EL (cell line): ENCODE results near the gene RASL11B.
A peak's percentile ranks its signal among the peaks of the same experiment; 100 is the strongest.

ENCODE experiments used
- DNase-seq: peaks from one replicate; pipeline ENCODE4 v3.0.0-alpha.2; 2016

RASL11B gene

GRCh38 chr4:52876069-52876468 is 14.0 kb downstream of the RASL11B start:
- DNase-seq = no peak

GRCh38 chr4:52877036-52877435 is 14.9 kb downstream of the RASL11B start:
- no peak for DNase-seq

GRCh38 chr4:52877694-52878093 is 15.6 kb downstream of the RASL11B start:
- DNase-seq = no peak

- no peak for DNase-seq
These were observed 17.4 kb downstream of the RASL11B start for GRCh38 chr4:52879471-52879870.

- DNase-seq = no peak
These were observed 18.9 kb downstream of the RASL11B start for GRCh38 chr4:52880994-52881393.

GRCh38 chr4:52883183-52883621 is 21.1 kb downstream of the RASL11B start:
- no peak for DNase-seq

- peak; percentile 11 for DNase-seq
These were observed 21.9 kb downstream of the RASL11B start for GRCh38 chr4:52883707-52884669.

GRCh38 chr4:52884994-52885393 is 22.9 kb downstream of the RASL11B start:
- DNase-seq = no peak

GRCh38 chr4:52889354-52889753 is 27.2 kb downstream of the RASL11B start:
- no peak for DNase-seq

GRCh38 chr4:52889778-52890520 is 27.8 kb downstream of the RASL11B start:
- no peak for DNase-seq

- DNase-seq = no peak
These were observed 28.3 kb downstream of the RASL11B start for GRCh38 chr4:52890521-52890791.

GRCh38 chr4:52891743-52892142 is 29.6 kb downstream of the RASL11B start:
- DNase-seq = no peak

- no peak for DNase-seq
These were observed 30.8 kb downstream of the RASL11B start for GRCh38 chr4:52892880-52893279.

GRCh38 chr4:52894443-52894842 is 32.3 kb downstream of the RASL11B start:
- no peak for DNase-seq

GRCh38 chr4:52903273-52903672 is 41.2 kb downstream of the RASL11B start:
- no peak for DNase-seq

GRCh38 chr4:52904421-52904820 is 42.3 kb downstream of the RASL11B start:
- no peak for DNase-seq

GRCh38 chr4:52907510-52907909 is 45.4 kb downstream of the RASL11B start:
- DNase-seq = no peak

- DNase-seq = peak; percentile 4
These were observed 48.0 kb downstream of the RASL11B start for GRCh38 chr4:52910115-52910514.

GRCh38 chr4:52911684-52912294 is 49.7 kb downstream of the RASL11B start:
- peak; percentile 68 for DNase-seq

- peak; percentile 10 for DNase-seq
These were observed 50.5 kb downstream of the RASL11B start for GRCh38 chr4:52912608-52913007.

- peak; percentile 23 for DNase-seq
These were observed 52.0 kb downstream of the RASL11B start for GRCh38 chr4:52914051-52914605.

- no peak for DNase-seq
These were observed 53.1 kb downstream of the RASL11B start for GRCh38 chr4:52915191-52915590.

GRCh38 chr4:52915730-52916300 is 53.7 kb downstream of the RASL11B start:
- no peak for DNase-seq
